ENCODE data around the gene SYNE1.

SYNE1 gene

GRCh38 chr6:152380351-152380767 lies 256.8 kb downstream of the SYNE1 start:
- Histone ChIP-seq H3K79me2 (ENCODE audit: insufficient read depth, low read length) (no peaks in the 10 kb centered on the region), H2AFZ (ENCODE audit: low read depth, low read length, severe bottlenecking) (no peak overlapping the region), H3K36me3 (ENCODE audit: low read length) (no peaks in the 10 kb centered on the region), H3K9me3 (ENCODE audit: insufficient read depth, low read length) (no peaks in the 10 kb centered on the region), H3K27me3 (ENCODE audit: low read length) (no peaks in the 10 kb centered on the region), H3K4me2 (ENCODE audit: low read depth, low read length, poor library complexity, severe bottlenecking) (no peak overlapping the region), H3K27ac (ENCODE audit: low read depth, low read length) (no peak overlapping the region), H3F3A (ENCODE audit: insufficient read depth) (no peaks in the 10 kb centered on the region), H3K9ac (ENCODE audit: low read length) (no peak overlapping the region), H3K9me2 (replicated peaks; ENCODE audit: insufficient read depth, low read length) (no peaks in the 10 kb centered on the region), H4K20me1 (ENCODE audit: low read depth, low read length) (no peaks in the 10 kb centered on the region), H3K4me3 (ENCODE audit: insufficient read depth, low read length, poor library complexity, severe bottlenecking) (no peak overlapping the region)
- TF ChIP-seq EZH2phosphoT487 (conservative IDR thresholded peaks at IDR 0.05; ENCODE audit: low read length) (no peak), CTCF (IDR thresholded peaks at IDR 0.05; ENCODE audit: insufficient read depth, low read length, poor library complexity, severe bottlenecking) (no peak)

GRCh38 chr6:152379423-152379822 lies 257.7 kb downstream of the SYNE1 start:
- H3K9ac ChIP-seq (ENCODE audit: low read length): no peak overlapping the region

DNA sequence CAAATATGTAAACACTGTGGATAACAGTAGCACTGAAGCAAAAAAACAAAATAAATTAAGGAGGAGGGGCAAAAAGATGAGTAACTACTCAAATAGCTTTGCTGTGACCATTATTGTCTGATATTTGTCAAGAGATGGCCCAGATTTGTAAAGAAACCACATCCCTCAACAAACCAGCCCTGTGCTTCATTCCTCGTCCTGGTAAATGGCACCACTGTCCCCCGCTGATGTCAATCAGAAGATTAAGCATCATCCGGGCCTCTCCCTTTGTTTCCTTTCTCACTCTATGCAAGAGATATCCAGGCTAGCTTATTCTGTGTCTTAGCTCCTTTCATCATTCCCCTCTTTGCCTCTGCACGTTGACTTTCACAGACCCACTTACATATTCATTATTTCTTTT lies 259.0 kb downstream of the SYNE1 start:
- H3K9me2 ChIP-seq (replicated peaks; ENCODE audit: insufficient read depth, low read length): no peaks in the 10 kb centered on the region
- no peaks in the 10 kb centered on the region for H3K9me3 ChIP-seq (ENCODE audit: insufficient read depth, low read length)
- no peaks in the 10 kb centered on the region for H4K20me1 ChIP-seq (ENCODE audit: low read depth, low read length)
- H3K9ac ChIP-seq (ENCODE audit: low read length): no peak overlapping the region
- no peaks in the 10 kb centered on the region for H3K27me3 ChIP-seq (ENCODE audit: low read length)
- H3K4me3 ChIP-seq (ENCODE audit: insufficient read depth, low read length, poor library complexity, severe bottlenecking): no peak overlapping the region
- H3K4me2 ChIP-seq (ENCODE audit: low read depth, low read length, poor library complexity, severe bottlenecking): no peak overlapping the region
- no peak for TF ChIP-seq EZH2phosphoT487 (conservative IDR thresholded peaks at IDR 0.05; ENCODE audit: low read length)
- TF ChIP-seq CTCF (IDR thresholded peaks at IDR 0.05; ENCODE audit: insufficient read depth, low read length, poor library complexity, severe bottlenecking): no peak
- H3K27ac ChIP-seq (ENCODE audit: low read depth, low read length): no peak overlapping the region
- H3F3A ChIP-seq (ENCODE audit: insufficient read depth): no peaks in the 10 kb centered on the region
- no peaks in the 10 kb centered on the region for H3K36me3 ChIP-seq (ENCODE audit: low read length)
- no peaks in the 10 kb centered on the region for H3K79me2 ChIP-seq (ENCODE audit: insufficient read depth, low read length)
- H2AFZ ChIP-seq (ENCODE audit: low read depth, low read length, severe bottlenecking): no peak overlapping the region

More at GRCh38 chr6:152379423-152379822, 257.7 kb downstream of the SYNE1 start:
- H3K27me3 ChIP-seq (ENCODE audit: low read length): no peaks in the 10 kb centered on the region
- no peak overlapping the region for H3K27ac ChIP-seq (ENCODE audit: low read depth, low read length)
- no peaks in the 10 kb centered on the region for H3K9me2 ChIP-seq (replicated peaks; ENCODE audit: insufficient read depth, low read length)
- no peaks in the 10 kb centered on the region for H4K20me1 ChIP-seq (ENCODE audit: low read depth, low read length)
- no peak overlapping the region for H3K4me2 ChIP-seq (ENCODE audit: low read depth, low read length, poor library complexity, severe bottlenecking)
- no peaks in the 10 kb centered on the region for H3K9me3 ChIP-seq (ENCODE audit: insufficient read depth, low read length)
- H3K36me3 ChIP-seq (ENCODE audit: low read length): no peaks in the 10 kb centered on the region
- no peaks in the 10 kb centered on the region for H3K79me2 ChIP-seq (ENCODE audit: insufficient read depth, low read length)
- no peak overlapping the region for H3K4me3 ChIP-seq (ENCODE audit: insufficient read depth, low read length, poor library complexity, severe bottlenecking)
- H2AFZ ChIP-seq (ENCODE audit: low read depth, low read length, severe bottlenecking): no peak overlapping the region
- no peak for TF ChIP-seq EZH2phosphoT487 (conservative IDR thresholded peaks at IDR 0.05; ENCODE audit: low read length)
- no peak for TF ChIP-seq CTCF (IDR thresholded peaks at IDR 0.05; ENCODE audit: insufficient read depth, low read length, poor library complexity, severe bottlenecking)
- H3F3A ChIP-seq (ENCODE audit: insufficient read depth): no peaks in the 10 kb centered on the region

Measured in SU-DHL-6 (cell line).